ENCODE data around the gene DEFB125.

GRCh38 chr20:103456-103855, 16.0 kb downstream of the DEFB125 start:
- TF ChIP-seq POLR2A (IDR thresholded peaks at IDR 0.05): no peak
- TF ChIP-seq CTCF (IDR thresholded peaks at IDR 0.05): no peak
